ENCODE data around the gene TATDN2.

Gene TATDN2, protein sequence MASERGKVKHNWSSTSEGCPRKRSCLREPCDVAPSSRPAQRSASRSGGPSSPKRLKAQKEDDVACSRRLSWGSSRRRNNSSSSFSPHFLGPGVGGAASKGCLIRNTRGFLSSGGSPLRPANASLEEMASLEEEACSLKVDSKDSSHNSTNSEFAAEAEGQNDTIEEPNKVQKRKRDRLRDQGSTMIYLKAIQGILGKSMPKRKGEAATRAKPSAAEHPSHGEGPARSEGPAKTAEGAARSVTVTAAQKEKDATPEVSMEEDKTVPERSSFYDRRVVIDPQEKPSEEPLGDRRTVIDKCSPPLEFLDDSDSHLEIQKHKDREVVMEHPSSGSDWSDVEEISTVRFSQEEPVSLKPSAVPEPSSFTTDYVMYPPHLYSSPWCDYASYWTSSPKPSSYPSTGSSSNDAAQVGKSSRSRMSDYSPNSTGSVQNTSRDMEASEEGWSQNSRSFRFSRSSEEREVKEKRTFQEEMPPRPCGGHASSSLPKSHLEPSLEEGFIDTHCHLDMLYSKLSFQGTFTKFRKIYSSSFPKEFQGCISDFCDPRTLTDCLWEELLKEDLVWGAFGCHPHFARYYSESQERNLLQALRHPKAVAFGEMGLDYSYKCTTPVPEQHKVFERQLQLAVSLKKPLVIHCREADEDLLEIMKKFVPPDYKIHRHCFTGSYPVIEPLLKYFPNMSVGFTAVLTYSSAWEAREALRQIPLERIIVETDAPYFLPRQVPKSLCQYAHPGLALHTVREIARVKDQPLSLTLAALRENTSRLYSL

DNA sequence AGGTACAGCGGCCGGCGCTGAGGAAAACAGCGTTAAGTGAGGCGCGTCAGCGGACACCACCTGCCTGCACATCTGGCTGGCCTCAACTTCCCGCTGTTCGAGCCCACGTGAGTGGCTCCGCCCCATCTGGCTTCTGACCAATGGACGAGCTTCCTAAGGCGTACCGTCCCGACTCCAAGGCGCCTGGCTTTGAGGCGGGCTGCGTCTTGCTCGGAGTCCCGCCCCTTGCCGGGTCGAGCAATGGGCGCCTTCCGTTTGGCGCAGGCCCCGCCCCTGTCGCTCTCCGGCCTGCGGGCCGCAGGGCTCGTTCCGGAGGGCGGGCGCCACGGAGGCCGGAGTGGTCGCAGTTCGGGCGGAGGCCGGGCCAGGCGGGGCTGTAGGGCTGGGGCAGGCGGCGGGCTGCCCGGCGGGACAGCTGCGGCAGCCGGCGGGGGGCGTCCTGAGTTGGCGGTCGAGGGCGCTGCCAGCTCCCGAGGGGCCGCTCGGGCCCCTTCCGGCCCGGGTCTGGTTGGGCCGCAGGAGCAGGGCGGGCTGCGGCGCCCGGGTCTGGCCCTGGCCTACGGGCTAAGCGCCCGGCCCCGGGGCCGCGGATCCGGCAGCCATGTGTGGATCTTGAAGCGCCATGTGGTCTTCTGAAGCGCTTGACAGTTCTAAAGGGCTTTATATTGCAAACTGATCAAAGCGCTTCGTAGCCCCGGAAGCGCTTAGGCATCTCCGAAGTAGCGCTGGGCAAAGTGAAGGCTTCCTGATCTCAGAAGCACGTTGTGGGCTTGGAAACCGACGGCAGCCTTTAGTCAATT is at the start of gene TATDN2:
Gene TATDN2 (plus strand): TSS at position 276 of the 800 bp plus-strand sequence. CDS start 742 bp downstream, outside the sequence.
- H3K4me3 ChIP-seq (ENCODE audit: low read depth in 1 of 2, low read length in 2 of 2), result peak within 1 kb of the TSS; percentile 90 to 97
- H3K9me3 ChIP-seq (ENCODE audit: control insufficient read depth in 1 of 2, low read length in 2 of 2), result peaks cover 12 to 15% of the 10 kb centered on the region in 2 donors
- H3K4me1 ChIP-seq (ENCODE audit: control insufficient read depth in 1 of 2, insufficient read depth in 2 of 2, low read length in 2 of 2), result peaks cover 19 to 23% of the 10 kb centered on the region in 2 donors
- peak within 1 kb of the TSS; percentile 68 for H3K27ac ChIP-seq (ENCODE audit: low read depth, low read length)
- H3K36me3 ChIP-seq (ENCODE audit: control insufficient read depth in 1 of 2, insufficient read depth in 2 of 2, low read length in 2 of 2), result peaks cover 6 to 11% of the 10 kb centered on the region in 2 donors
- peak within 1 kb of the TSS; percentile 80 to 92 for H3K9ac ChIP-seq (ENCODE audit: low read depth in 1 of 2, low read length in 2 of 2)
- H3K27me3 ChIP-seq (ENCODE audit: control insufficient read depth in 1 of 2, insufficient read depth in 2 of 2, low read length in 2 of 2), result no peaks in the 10 kb centered on the region

DNA sequence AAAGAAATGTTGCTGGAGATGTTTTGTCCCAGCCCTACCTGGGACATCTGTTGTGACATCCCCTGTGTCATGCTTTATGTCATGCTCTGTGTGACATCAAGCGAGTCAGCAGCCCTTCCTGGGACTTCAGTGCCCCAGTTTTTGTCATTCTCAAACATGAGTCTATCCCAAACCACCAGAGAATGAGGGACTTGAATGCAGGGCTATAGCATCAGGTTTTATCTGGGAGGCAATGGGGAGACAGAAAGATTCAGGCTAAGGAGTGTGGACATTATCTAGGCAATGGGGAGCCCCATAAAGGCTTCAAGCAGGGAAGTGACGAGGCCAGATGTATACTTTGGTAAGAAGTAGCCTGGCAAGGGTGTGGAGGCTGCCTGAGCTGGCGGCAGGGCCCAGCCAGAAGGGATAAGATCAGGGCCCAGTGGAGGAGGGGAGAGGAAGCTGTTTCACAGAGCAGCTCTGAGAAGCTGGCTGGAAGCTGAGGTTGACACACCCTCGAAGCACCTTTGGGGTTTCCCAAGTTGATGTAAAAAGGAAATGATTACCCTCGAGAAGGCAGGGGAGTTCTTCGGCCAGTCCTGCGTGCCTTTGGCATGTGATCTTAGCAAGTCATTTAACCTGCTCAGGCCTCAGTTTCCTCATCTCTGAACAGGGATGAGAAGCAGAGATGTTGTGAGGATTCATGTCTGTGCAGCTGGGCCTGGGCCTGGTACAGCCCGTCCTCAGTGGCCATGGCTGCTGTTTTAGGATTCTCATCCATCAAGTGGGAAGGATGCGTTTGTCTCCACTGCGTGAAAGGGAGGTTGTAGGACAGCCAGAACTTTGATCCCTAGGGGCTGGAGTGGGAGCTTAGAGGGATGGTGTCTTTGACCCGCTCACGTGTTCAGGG is 49.3 kb upstream of the TATDN2 start:
- H3K27me3 ChIP-seq (ENCODE audit: control insufficient read depth in 1 of 2, insufficient read depth in 2 of 2, low read length in 2 of 2), result no peaks in the 10 kb centered on the region
- H3K4me1 ChIP-seq (ENCODE audit: control insufficient read depth in 1 of 2, insufficient read depth in 2 of 2, low read length in 2 of 2), result peaks cover 32 to 44% of the 10 kb centered on the region in 2 donors
- peaks cover 0 to 3% of the 10 kb centered on the region in 2 donors for H3K36me3 ChIP-seq (ENCODE audit: control insufficient read depth in 1 of 2, insufficient read depth in 2 of 2, low read length in 2 of 2)
- H3K9me3 ChIP-seq (ENCODE audit: control insufficient read depth in 1 of 2, low read length in 2 of 2), result no peaks in the 10 kb centered on the region
- no peak overlapping the region for H3K9ac ChIP-seq (ENCODE audit: low read depth in 1 of 2, low read length in 2 of 2)
- no peak overlapping the region for H3K4me3 ChIP-seq (ENCODE audit: low read depth in 1 of 2, low read length in 2 of 2)
- peak overlapping the region; percentile 17 for H3K27ac ChIP-seq (ENCODE audit: low read depth, low read length)

DNA sequence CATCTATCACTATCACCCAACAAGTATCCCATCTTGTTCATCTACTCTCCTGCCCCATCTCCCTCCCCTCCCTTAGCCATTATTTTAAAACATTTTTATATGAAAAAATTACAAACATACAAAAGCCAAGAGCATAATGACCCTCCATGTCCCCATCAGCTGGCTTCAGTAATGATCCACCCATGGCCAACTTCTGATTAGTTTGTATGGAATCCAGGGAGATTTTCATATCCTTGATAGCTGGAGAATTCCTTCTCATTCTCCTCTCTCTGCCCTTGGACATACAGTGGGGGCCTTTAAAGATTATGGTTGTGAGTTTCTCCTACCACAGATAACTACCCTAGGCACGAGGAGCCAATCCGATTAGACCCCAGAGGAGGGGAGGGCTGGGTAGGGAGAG is 43.3 kb upstream of the TATDN2 start:
- Histone ChIP-seq H3K27me3 (ENCODE audit: control insufficient read depth in 1 of 2, insufficient read depth in 2 of 2, low read length in 2 of 2) (no peaks in the 10 kb centered on the region), H3K9me3 (ENCODE audit: control insufficient read depth in 1 of 2, low read length in 2 of 2) (no peaks in the 10 kb centered on the region), H3K9ac (ENCODE audit: low read depth in 1 of 2, low read length in 2 of 2) (no peak overlapping the region), H3K4me3 (ENCODE audit: low read depth in 1 of 2, low read length in 2 of 2) (no peak overlapping the region), H3K27ac (ENCODE audit: low read depth, low read length) (no peak overlapping the region), H3K36me3 (ENCODE audit: control insufficient read depth in 1 of 2, insufficient read depth in 2 of 2, low read length in 2 of 2) (peaks cover 0 to 3% of the 10 kb centered on the region in 2 donors), H3K4me1 (ENCODE audit: control insufficient read depth in 1 of 2, insufficient read depth in 2 of 2, low read length in 2 of 2) (peaks cover 8 to 17% of the 10 kb centered on the region in 2 donors)

DNA sequence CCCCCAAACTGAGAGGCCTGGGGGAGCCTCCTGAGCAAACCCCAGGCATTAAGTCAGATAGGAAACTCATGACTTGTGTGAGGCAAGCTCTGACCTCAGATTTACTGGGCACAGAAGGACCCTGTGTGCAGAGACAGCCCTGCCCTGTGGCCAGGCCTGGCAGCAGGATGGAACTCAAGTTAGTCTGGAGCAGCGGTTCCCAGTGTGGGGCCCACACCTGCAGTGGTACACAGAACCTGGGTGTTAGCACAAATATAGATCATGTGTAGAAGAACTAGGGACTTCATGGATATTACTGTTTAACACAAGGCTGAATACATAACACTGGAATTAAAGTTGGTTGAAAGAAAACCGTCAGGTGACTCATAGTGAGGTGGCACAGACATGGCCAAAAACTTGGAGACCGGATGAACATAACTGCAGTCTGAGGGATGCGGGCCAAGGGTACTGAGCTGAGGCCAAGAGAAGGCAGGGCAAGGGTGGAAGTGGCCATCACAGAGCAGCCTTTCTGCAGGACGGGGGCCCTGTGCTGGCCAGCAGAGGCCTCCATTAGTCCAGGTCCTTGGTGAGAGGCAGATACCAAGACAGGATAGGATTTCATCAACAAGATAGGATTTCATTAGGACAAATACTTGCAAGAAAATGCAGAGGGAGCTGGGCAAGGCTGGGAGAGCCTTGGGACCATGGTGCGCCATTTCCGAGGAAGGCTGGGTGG is 42.7 kb upstream of the TATDN2 start:
- no peak overlapping the region for H3K27ac ChIP-seq (ENCODE audit: low read depth, low read length)
- H3K4me1 ChIP-seq (ENCODE audit: control insufficient read depth in 1 of 2, insufficient read depth in 2 of 2, low read length in 2 of 2), result peaks cover 8 to 17% of the 10 kb centered on the region in 2 donors
- H3K4me3 ChIP-seq (ENCODE audit: low read depth in 1 of 2, low read length in 2 of 2), result no peak overlapping the region
- H3K27me3 ChIP-seq (ENCODE audit: control insufficient read depth in 1 of 2, insufficient read depth in 2 of 2, low read length in 2 of 2), result no peaks in the 10 kb centered on the region
- no peak overlapping the region for H3K9ac ChIP-seq (ENCODE audit: low read depth in 1 of 2, low read length in 2 of 2)
- no peaks in the 10 kb centered on the region for H3K9me3 ChIP-seq (ENCODE audit: control insufficient read depth in 1 of 2, low read length in 2 of 2)
- H3K36me3 ChIP-seq (ENCODE audit: control insufficient read depth in 1 of 2, insufficient read depth in 2 of 2, low read length in 2 of 2), result peaks cover 0 to 3% of the 10 kb centered on the region in 2 donors

- Histone ChIP-seq H3K9ac (ENCODE audit: low read depth in 1 of 2, low read length in 2 of 2) (no peak overlapping the region), H3K27me3 (ENCODE audit: control insufficient read depth in 1 of 2, insufficient read depth in 2 of 2, low read length in 2 of 2) (no peaks in the 10 kb centered on the region), H3K27ac (ENCODE audit: low read depth, low read length) (no peak overlapping the region), H3K9me3 (ENCODE audit: control insufficient read depth in 1 of 2, low read length in 2 of 2) (no peaks in the 10 kb centered on the region), H3K4me3 (ENCODE audit: low read depth in 1 of 2, low read length in 2 of 2) (no peak overlapping the region), H3K36me3 (ENCODE audit: control insufficient read depth in 1 of 2, insufficient read depth in 2 of 2, low read length in 2 of 2) (peaks cover 0 to 3% of the 10 kb centered on the region in 2 donors), H3K4me1 (ENCODE audit: control insufficient read depth in 1 of 2, insufficient read depth in 2 of 2, low read length in 2 of 2) (peaks cover 8 to 17% of the 10 kb centered on the region in 2 donors)
These were observed 42.1 kb upstream of the TATDN2 start for GRCh38 chr3:10206166-10206511.

GRCh38 chr3:10213156-10213792 is 35.0 kb upstream of the TATDN2 start:
- no peaks in the 10 kb centered on the region for H3K4me1 ChIP-seq (ENCODE audit: control insufficient read depth in 1 of 2, insufficient read depth in 2 of 2, low read length in 2 of 2)
- H3K4me3 ChIP-seq (ENCODE audit: low read depth in 1 of 2, low read length in 2 of 2), result no peak overlapping the region
- no peak overlapping the region for H3K27ac ChIP-seq (ENCODE audit: low read depth, low read length)
- no peak overlapping the region for H3K9ac ChIP-seq (ENCODE audit: low read depth in 1 of 2, low read length in 2 of 2)
- no peaks in the 10 kb centered on the region for H3K36me3 ChIP-seq (ENCODE audit: control insufficient read depth in 1 of 2, insufficient read depth in 2 of 2, low read length in 2 of 2)
- H3K9me3 ChIP-seq (ENCODE audit: control insufficient read depth in 1 of 2, low read length in 2 of 2), result peaks cover 0 to 2% of the 10 kb centered on the region in 2 donors
- H3K27me3 ChIP-seq (ENCODE audit: control insufficient read depth in 1 of 2, insufficient read depth in 2 of 2, low read length in 2 of 2), result no peaks in the 10 kb centered on the region

GRCh38 chr3:10215578-10216368 is 32.5 kb upstream of the TATDN2 start:
- Histone ChIP-seq H3K27me3 (ENCODE audit: control insufficient read depth in 1 of 2, insufficient read depth in 2 of 2, low read length in 2 of 2) (no peaks in the 10 kb centered on the region), H3K4me3 (ENCODE audit: low read depth in 1 of 2, low read length in 2 of 2) (no peak overlapping the region), H3K9me3 (ENCODE audit: control insufficient read depth in 1 of 2, low read length in 2 of 2) (peaks cover 0 to 2% of the 10 kb centered on the region in 2 donors), H3K36me3 (ENCODE audit: control insufficient read depth in 1 of 2, insufficient read depth in 2 of 2, low read length in 2 of 2) (no peaks in the 10 kb centered on the region), H3K9ac (ENCODE audit: low read depth in 1 of 2, low read length in 2 of 2) (no peak overlapping the region), H3K27ac (ENCODE audit: low read depth, low read length) (no peak overlapping the region), H3K4me1 (ENCODE audit: control insufficient read depth in 1 of 2, insufficient read depth in 2 of 2, low read length in 2 of 2) (peaks cover 0 to 3% of the 10 kb centered on the region in 2 donors)

GRCh38 chr3:10217359-10217758 is 30.9 kb upstream of the TATDN2 start:
- Histone ChIP-seq H3K4me3 (ENCODE audit: low read depth in 1 of 2, low read length in 2 of 2) (no peak overlapping the region), H3K4me1 (ENCODE audit: control insufficient read depth in 1 of 2, insufficient read depth in 2 of 2, low read length in 2 of 2) (peaks cover 8 to 9% of the 10 kb centered on the region in 2 donors), H3K36me3 (ENCODE audit: control insufficient read depth in 1 of 2, insufficient read depth in 2 of 2, low read length in 2 of 2) (no peaks in the 10 kb centered on the region), H3K27me3 (ENCODE audit: control insufficient read depth in 1 of 2, insufficient read depth in 2 of 2, low read length in 2 of 2) (no peaks in the 10 kb centered on the region), H3K9me3 (ENCODE audit: control insufficient read depth in 1 of 2, low read length in 2 of 2) (peaks cover 0 to 2% of the 10 kb centered on the region in 2 donors), H3K9ac (ENCODE audit: low read depth in 1 of 2, low read length in 2 of 2) (no peak overlapping the region), H3K27ac (ENCODE audit: low read depth, low read length) (no peak overlapping the region)

Data from duodenal mucosa (tissue), 2 donors.